Glutamatergic neuron (in vitro differentiated cells): Measurements from ENCODE around the gene CHST8. TPM values are rescaled to one million over a fixed set of nuclear protein-coding genes. Genes with fewer than 3 reads are reported as not detected.

ENCODE experiments used
- DNase-seq: peaks from one replicate; pipeline ENCODE4 v3.0.0; 2022
- H3K27ac Mint-ChIP-seq: one replicate; pipeline ENCODE4 v1.8.0; 2020; ENCODE audit warnings: mild to moderate bottlenecking, mixed read lengths, inconsistent platforms; ENCODE audit not compliant: unreplicated experiment
- H3K27me3 Mint-ChIP-seq: one replicate; pipeline ENCODE4 v1.8.0; 2020; ENCODE audit warnings: mild to moderate bottlenecking, moderate library complexity, mixed read lengths, inconsistent platforms; ENCODE audit not compliant: unreplicated experiment
- H3K36me3 Mint-ChIP-seq: one replicate; pipeline ENCODE4 v1.8.0; 2020; ENCODE audit warnings: mild to moderate bottlenecking, mixed read lengths, inconsistent platforms; ENCODE audit not compliant: unreplicated experiment
- H3K4me1 Mint-ChIP-seq: one replicate; pipeline ENCODE4 v1.8.0; 2020; ENCODE audit warnings: mild to moderate bottlenecking, low read depth, mixed read lengths, inconsistent platforms; ENCODE audit not compliant: unreplicated experiment
- H3K4me3 Mint-ChIP-seq: one replicate; pipeline ENCODE4 v1.8.0; 2020; ENCODE audit warnings: mild to moderate bottlenecking, mixed read lengths, inconsistent platforms; ENCODE audit not compliant: unreplicated experiment
- H3K9me3 Mint-ChIP-seq: one replicate; pipeline ENCODE4 v1.8.0; 2020; ENCODE audit warnings: mild to moderate bottlenecking, moderate library complexity, mixed read lengths, inconsistent platforms; ENCODE audit not compliant: unreplicated experiment
- CTCF ChIP-seq: fragments of 200-600 bp; sonication (generic); IDR thresholded peaks from one replicate; pipeline ENCODE4 v1.5.0; 2021; ENCODE audit not compliant: partially characterized antibody, unreplicated experiment
- total RNA-seq: library from RNA; stranded (reverse); fragmentation: NEBNext Ultra II Directional; extraction: Animal tissue kit (Norgen Biotek cat#: 25700); gene quantifications from one replicate; pipeline ENCODE4 v1.2.1, GENCODE V29; 2021; ENCODE audit not compliant: unreplicated experiment

CHST8 gene
- total RNA-seq, 1 donor from 2014 or later = 235 TPM

GRCh38 chr19:33580026-33580644 lies 41.6 kb upstream of the CHST8 start:
- DNase-seq = no peak
- Mint-ChIP-seq H3K4me1 (peaks cover 12% of the 10 kb centered on the region), H3K27ac (peak overlapping the region; percentile 52)

GRCh38 chr19:33580645-33581037 lies 41.1 kb upstream of the CHST8 start:
- H3K9me3 Mint-ChIP-seq = peaks cover 2% of the 10 kb centered on the region
- H3K36me3 Mint-ChIP-seq = peaks cover 8% of the 10 kb centered on the region
- H3K27me3 Mint-ChIP-seq = peaks cover 2% of the 10 kb centered on the region
- no peak for DNase-seq
- H3K4me1 Mint-ChIP-seq = peaks cover 12% of the 10 kb centered on the region
- no peak for TF ChIP-seq CTCF
- no peak overlapping the region for H3K4me3 Mint-ChIP-seq
- H3K27ac Mint-ChIP-seq = peak overlapping the region; percentile 52

More at GRCh38 chr19:33580026-33580644, 41.6 kb upstream of the CHST8 start:
- Mint-ChIP-seq H3K27me3 (peaks cover 2% of the 10 kb centered on the region), H3K36me3 (peaks cover 8% of the 10 kb centered on the region), H3K4me3 (no peak overlapping the region), H3K9me3 (peaks cover 2% of the 10 kb centered on the region)
- TF ChIP-seq CTCF = no peak

- no peak for DNase-seq
- no peak for TF ChIP-seq CTCF
- peaks cover 8% of the 10 kb centered on the region for H3K4me1 Mint-ChIP-seq
- peaks cover 20% of the 10 kb centered on the region for H3K36me3 Mint-ChIP-seq
- no peak overlapping the region for H3K27ac Mint-ChIP-seq
- H3K9me3 Mint-ChIP-seq = peaks cover 2% of the 10 kb centered on the region
- no peak overlapping the region for H3K4me3 Mint-ChIP-seq
- peaks cover 1% of the 10 kb centered on the region for H3K27me3 Mint-ChIP-seq
These were observed 38.8 kb upstream of the CHST8 start for GRCh38 chr19:33582914-33583313.

GRCh38 chr19:33587150-33587549 lies 34.6 kb upstream of the CHST8 start:
- H3K4me3 Mint-ChIP-seq = no peak overlapping the region
- DNase-seq = no peak
- H3K27me3 Mint-ChIP-seq = peaks cover 4% of the 10 kb centered on the region
- H3K36me3 Mint-ChIP-seq = peaks cover 43% of the 10 kb centered on the region
- no peaks in the 10 kb centered on the region for H3K4me1 Mint-ChIP-seq
- peaks cover 2% of the 10 kb centered on the region for H3K9me3 Mint-ChIP-seq
- TF ChIP-seq CTCF = no peak
- H3K27ac Mint-ChIP-seq = no peak overlapping the region

GRCh38 chr19:33590224-33590623 lies 31.5 kb upstream of the CHST8 start:
- H3K4me1 Mint-ChIP-seq = no peaks in the 10 kb centered on the region
- H3K9me3 Mint-ChIP-seq = no peaks in the 10 kb centered on the region
- H3K4me3 Mint-ChIP-seq = no peak overlapping the region
- peaks cover 49% of the 10 kb centered on the region for H3K36me3 Mint-ChIP-seq
- H3K27ac Mint-ChIP-seq = no peak overlapping the region
- no peak for DNase-seq
- TF ChIP-seq CTCF = no peak
- H3K27me3 Mint-ChIP-seq = peaks cover 4% of the 10 kb centered on the region
